NT2/D1 (cell line): ENCODE measurements around the gene HNRNPH1.

Source experiments
- SUZ12 ChIP-seq: IDR thresholded peaks from 2 replicates; pipeline ENCODE4 v1.6.1; 2011; ENCODE audit not compliant: insufficient read length, insufficient read depth; ENCODE audit errors: extremely low read depth
- YY1 ChIP-seq: IDR thresholded peaks from 2 replicates; pipeline ENCODE4 v1.6.1; 2011; ENCODE audit not compliant: insufficient read length, insufficient read depth
- ZNF274 ChIP-seq: IDR thresholded peaks from 2 replicates; pipeline ENCODE4 v1.6.1; 2011; ENCODE audit warnings: mild to moderate bottlenecking, low read depth, low read length

DNA sequence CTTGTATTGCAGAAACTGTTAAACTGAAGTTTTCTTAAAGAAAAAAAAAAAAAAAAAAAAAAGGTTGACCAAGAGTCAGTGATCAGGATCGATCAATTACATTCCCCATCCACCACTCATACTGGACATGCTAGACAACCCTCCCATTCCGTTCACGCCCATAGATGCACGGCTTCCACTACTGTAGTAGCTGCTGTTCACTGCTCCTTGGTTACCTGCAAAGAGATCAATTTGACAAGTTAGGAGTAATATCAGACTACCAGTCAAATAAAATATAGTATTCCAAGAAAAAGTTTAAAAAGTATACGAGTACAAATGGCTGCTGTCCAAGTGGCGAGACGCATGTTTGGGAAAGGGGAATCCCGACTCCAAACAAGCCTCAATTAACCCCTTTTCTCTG is 8.7 kb downstream of the HNRNPH1 start:
- TF ChIP-seq YY1 (no peak), ZNF274 (no peak), SUZ12 (no peak)
